OCI-LY1 (cell line): ENCODE results near the gene ST6GALNAC6.

Experiments
- H2AFZ ChIP-seq: fragments of 200-600 bp; sonication (generic), shearing (Covaris generic); 2 replicates; pipeline ENCODE4 v1.6.0; 2014; ENCODE audit warnings: antibody characterized with exemption, mild to moderate bottlenecking, low read length
- H3F3A ChIP-seq: fragments of 200-600 bp; sonication (generic), shearing (Covaris generic); 2 replicates; pipeline ENCODE4 v1.6.0; 2014; ENCODE audit warnings: mild to moderate bottlenecking, antibody characterized with exemption, low read length, moderate library complexity; ENCODE audit not compliant: insufficient read depth
- H3K27ac ChIP-seq: fragments of 200-600 bp; sonication (generic); 2 replicates; pipeline ENCODE4 v1.5.1; 2014; ENCODE audit warnings: low read length, mixed run types, mild to moderate bottlenecking, low read depth; ENCODE audit not compliant: poor library complexity, severe bottlenecking
- H3K27me3 ChIP-seq: fragments of 200-600 bp; sonication (generic); 2 replicates; pipeline ENCODE4 v1.6.0; 2014; ENCODE audit warnings: antibody characterized with exemption, mild to moderate bottlenecking, low read length, moderate library complexity; ENCODE audit not compliant: insufficient read depth
- H3K36me3 ChIP-seq: fragments of 200-600 bp; sonication (generic); 2 replicates; pipeline ENCODE4 v1.6.1; 2014; ENCODE audit warnings: mild to moderate bottlenecking, antibody characterized with exemption, low read length, moderate library complexity, mixed read lengths; ENCODE audit not compliant: insufficient read depth
- H3K4me1 ChIP-seq: fragments of 200-600 bp; sonication (generic); 2 replicates; pipeline ENCODE4 v1.5.1; 2014; ENCODE audit warnings: mild to moderate bottlenecking, low read length, moderate library complexity; ENCODE audit not compliant: insufficient read depth, severe bottlenecking
- H3K4me2 ChIP-seq: fragments of 200-600 bp; sonication (generic), shearing (Covaris generic); 2 replicates; pipeline ENCODE4 v1.6.1; 2014; ENCODE audit warnings: low read length
- H3K4me3 ChIP-seq: fragments of 200-600 bp; sonication (generic); 2 replicates; pipeline ENCODE4 v1.5.1; 2014; ENCODE audit warnings: low read length, low read depth, mild to moderate bottlenecking, mixed read lengths; ENCODE audit not compliant: poor library complexity, severe bottlenecking
- H3K79me2 ChIP-seq: fragments of 200-600 bp; shearing (Covaris generic); 2 replicates; pipeline ENCODE4 v1.6.1; 2016; ENCODE audit warnings: mixed run types, low read length, mixed read lengths; ENCODE audit not compliant: insufficient read depth
- H3K9ac ChIP-seq: fragments of 200-600 bp; sonication (generic), shearing (Covaris generic); 2 replicates; pipeline ENCODE4 v1.6.1; 2014; ENCODE audit warnings: mild to moderate bottlenecking, low read length, mixed read lengths
- H3K9me2 ChIP-seq: fragments of 200-600 bp; sonication (generic), shearing (Covaris generic); 2 replicates; pipeline ENCODE4 v1.6.1; 2014; ENCODE audit warnings: low read depth, mild to moderate bottlenecking, low read length, mixed read lengths
- H3K9me3 ChIP-seq: fragments of 200-600 bp; shearing (Covaris generic); 2 replicates; pipeline ENCODE4 v1.6.1; 2014; ENCODE audit warnings: low read length, mixed read lengths
- H4K20me1 ChIP-seq: fragments of 200-600 bp; sonication (generic), shearing (Covaris generic); 2 replicates; pipeline ENCODE4 v1.6.0; 2016; ENCODE audit warnings: mild to moderate bottlenecking, low read length; ENCODE audit not compliant: insufficient read depth
- EZH2 ChIP-seq: fragments of 200-600 bp; sonication (generic), shearing (Covaris generic); IDR thresholded peaks from 2 replicates; pipeline ENCODE4 v1.8.0; 2017; ENCODE audit warnings: borderline replicate concordance, mixed run types, mild to moderate bottlenecking, antibody characterized with exemption, low read length, moderate library complexity, mixed read lengths
- TF ChIP-seq, protein P1 (sequence below): fragments of 200-600 bp; sonication (generic), shearing (Covaris generic); IDR thresholded peaks from 2 replicates; pipeline ENCODE4 v1.5.1; 2017; ENCODE audit warnings: mild to moderate bottlenecking, antibody characterized with exemption, low read length, moderate library complexity, mixed read lengths

ST6GALNAC6 gene

DNA sequence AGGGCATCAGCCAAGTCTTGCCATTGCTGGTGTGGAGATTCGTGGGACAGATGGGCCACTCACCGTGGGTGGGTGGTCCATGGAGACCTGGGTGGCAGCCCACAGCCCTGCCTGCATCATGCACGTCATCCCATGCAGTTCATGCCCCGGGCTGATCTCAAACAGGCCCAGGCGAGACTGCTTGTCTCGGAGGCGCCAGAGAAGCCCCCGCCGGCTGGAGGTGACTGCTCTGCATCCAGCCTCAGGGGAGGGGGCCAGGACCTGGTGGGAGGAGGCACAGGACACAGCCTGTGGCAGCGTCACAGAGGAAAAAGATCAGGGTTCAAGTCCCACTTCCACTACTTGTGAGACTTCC lies 30.2 kb upstream of the ST6GALNAC6 start:
- H3K4me3 ChIP-seq = no peak overlapping the region
- no peaks in the 10 kb centered on the region for H3K79me2 ChIP-seq
- no peaks in the 10 kb centered on the region for H4K20me1 ChIP-seq
- TF ChIP-seq, protein P1, sequence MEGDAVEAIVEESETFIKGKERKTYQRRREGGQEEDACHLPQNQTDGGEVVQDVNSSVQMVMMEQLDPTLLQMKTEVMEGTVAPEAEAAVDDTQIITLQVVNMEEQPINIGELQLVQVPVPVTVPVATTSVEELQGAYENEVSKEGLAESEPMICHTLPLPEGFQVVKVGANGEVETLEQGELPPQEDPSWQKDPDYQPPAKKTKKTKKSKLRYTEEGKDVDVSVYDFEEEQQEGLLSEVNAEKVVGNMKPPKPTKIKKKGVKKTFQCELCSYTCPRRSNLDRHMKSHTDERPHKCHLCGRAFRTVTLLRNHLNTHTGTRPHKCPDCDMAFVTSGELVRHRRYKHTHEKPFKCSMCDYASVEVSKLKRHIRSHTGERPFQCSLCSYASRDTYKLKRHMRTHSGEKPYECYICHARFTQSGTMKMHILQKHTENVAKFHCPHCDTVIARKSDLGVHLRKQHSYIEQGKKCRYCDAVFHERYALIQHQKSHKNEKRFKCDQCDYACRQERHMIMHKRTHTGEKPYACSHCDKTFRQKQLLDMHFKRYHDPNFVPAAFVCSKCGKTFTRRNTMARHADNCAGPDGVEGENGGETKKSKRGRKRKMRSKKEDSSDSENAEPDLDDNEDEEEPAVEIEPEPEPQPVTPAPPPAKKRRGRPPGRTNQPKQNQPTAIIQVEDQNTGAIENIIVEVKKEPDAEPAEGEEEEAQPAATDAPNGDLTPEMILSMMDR = no peak
- no peak for TF ChIP-seq EZH2
- no peak overlapping the region for H3K4me2 ChIP-seq
- no peak overlapping the region for H2AFZ ChIP-seq
- H3K4me1 ChIP-seq = peaks cover 37% of the 10 kb centered on the region
- no peaks in the 10 kb centered on the region for H3K9me3 ChIP-seq
- no peak overlapping the region for H3K9ac ChIP-seq
- peaks cover 5% of the 10 kb centered on the region for H3K36me3 ChIP-seq
- H3K27ac ChIP-seq = no peak overlapping the region
- H3K27me3 ChIP-seq = peaks cover 9% of the 10 kb centered on the region
- no peaks in the 10 kb centered on the region for H3F3A ChIP-seq
- no peaks in the 10 kb centered on the region for H3K9me2 ChIP-seq

DNA sequence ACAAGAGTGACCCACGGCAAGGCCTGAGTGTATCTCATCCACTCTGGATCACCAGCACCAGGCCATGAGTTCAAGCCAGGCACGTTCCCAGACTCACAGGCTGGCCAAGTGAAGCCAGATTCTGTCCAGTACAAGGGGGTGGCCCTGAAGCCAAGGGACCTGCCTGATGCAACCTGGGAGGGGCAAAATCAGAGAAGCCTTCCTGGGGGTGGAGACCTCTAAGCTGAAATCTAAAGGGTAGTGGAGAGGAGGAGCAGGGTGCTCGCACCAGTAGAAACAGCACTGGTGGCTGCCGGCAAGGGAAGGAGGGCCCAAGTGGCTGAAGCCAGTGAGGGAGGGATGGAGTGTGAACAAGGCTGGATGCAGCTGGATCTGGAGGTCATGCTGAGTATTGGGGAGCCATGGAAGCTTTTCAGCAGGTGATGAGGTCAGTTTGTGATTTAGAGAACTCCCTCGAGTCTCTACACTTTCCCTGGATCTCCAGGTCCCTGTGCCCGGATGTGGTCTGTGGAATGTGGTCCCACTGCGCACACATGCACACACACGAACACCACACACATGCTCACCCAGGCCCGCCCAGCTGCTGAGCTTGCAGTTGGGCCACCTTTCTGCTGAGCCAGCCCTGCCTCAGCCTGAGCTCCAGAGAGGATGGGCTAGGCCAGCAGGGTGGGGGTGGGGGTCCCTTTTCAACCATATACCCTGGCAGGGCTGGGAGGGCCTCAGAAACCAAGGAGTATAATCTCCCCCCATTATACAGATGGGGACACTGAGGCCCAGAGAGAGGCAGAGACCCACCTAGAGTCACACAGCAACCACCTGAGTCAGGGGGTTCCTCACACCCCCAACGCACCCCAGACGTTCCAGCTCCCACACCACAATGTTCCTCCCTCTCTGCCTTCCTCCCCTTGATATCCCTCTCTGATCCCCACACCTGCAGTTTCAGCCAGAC lies 29.5 kb upstream of the ST6GALNAC6 start:
- Histone ChIP-seq H3K36me3 (no peaks in the 10 kb centered on the region; the same call in 1 of the 2 replicates), H3K9me3 (no peaks in the 10 kb centered on the region), H3K27ac (no peak overlapping the region), H3K9ac (no peak overlapping the region), H3K9me2 (no peaks in the 10 kb centered on the region), H3K4me3 (no peak overlapping the region), H4K20me1 (no peaks in the 10 kb centered on the region), H3K4me2 (no peak overlapping the region), H3K4me1 (peaks cover 37% of the 10 kb centered on the region), H3F3A (no peaks in the 10 kb centered on the region), H2AFZ (no peak overlapping the region), H3K79me2 (no peaks in the 10 kb centered on the region), H3K27me3 (peaks cover 9% of the 10 kb centered on the region)
- TF ChIP-seq, protein P1 = no peak
- TF ChIP-seq EZH2 = no peak

DNA sequence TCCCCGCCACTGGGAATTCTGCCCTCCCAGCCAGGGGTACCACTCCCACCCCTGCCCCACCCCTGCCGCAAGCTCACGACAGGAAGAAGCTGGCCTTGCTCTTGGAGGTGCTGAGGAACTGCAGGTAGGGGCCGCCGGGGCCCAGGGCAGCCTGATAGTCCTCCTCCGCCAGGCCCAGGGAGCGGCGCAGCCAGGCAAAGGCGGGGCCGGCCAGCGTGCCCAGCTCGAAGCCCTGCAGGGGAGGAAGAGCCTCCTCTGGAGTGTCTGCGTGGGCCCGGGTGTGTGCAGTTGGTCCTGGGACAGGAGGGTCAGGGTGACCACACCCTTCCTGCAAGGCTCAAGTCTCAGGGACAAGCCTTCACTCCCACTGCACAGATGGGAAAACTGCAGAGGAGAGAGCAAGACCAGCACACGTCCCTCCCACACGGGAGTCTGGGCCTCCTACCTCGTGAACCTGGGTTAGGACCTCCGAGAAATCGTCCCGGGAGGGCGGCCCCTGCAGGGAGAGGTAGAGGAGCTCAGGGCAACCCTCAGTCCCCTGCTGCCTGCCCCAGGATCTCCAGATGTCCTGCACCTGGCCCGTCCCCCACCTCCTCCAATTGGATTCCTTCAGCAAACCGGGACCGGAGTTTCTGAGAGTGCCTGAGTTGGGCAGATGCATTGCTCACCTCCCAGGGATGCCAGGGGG lies 28.7 kb upstream of the ST6GALNAC6 start:
- H3K4me2 ChIP-seq = peak overlapping the region; percentile 55; the same call in 1 of the 2 replicates
- no peaks in the 10 kb centered on the region for H3K79me2 ChIP-seq
- TF ChIP-seq, protein P1 = no peak
- no peak for TF ChIP-seq EZH2
- H3K27ac ChIP-seq = no peak overlapping the region
- peaks cover 9% of the 10 kb centered on the region for H3K27me3 ChIP-seq
- H2AFZ ChIP-seq = no peak overlapping the region
- H3F3A ChIP-seq = no peaks in the 10 kb centered on the region
- no peaks in the 10 kb centered on the region for H3K36me3 ChIP-seq
- no peaks in the 10 kb centered on the region for H3K9me3 ChIP-seq
- no peaks in the 10 kb centered on the region for H4K20me1 ChIP-seq
- H3K4me3 ChIP-seq = peak overlapping the region; percentile 41
- peaks cover 37% of the 10 kb centered on the region for H3K4me1 ChIP-seq
- H3K9me2 ChIP-seq = no peaks in the 10 kb centered on the region
- H3K9ac ChIP-seq = no peak overlapping the region
